K562 (cell line): ENCODE measurements around the gene CNNM4. TPM values are rescaled to one million over a fixed set of nuclear protein-coding genes. Genes with fewer than 3 reads are reported as not detected.

Experiments
- ATAC-seq: fragments of 200-7000 bp; cut with Tn5 transposase; 3 replicates; pipeline ENCODE4 v1.9.1; 2020; ENCODE audit warnings: moderate library complexity
- BruUV-seq: library from RNA; stranded (reverse); fragments of 400-500 nt; replicated peaks from 2 replicates; lab custom pipeline; 2021; lab: Mats Ljungman, UMichigan
- CTCF ChIA-PET: fragments of 300-600 bp; formaldehyde crosslinking; extraction: SDS; loops from one replicate; lab custom pipeline; 2021; ENCODE audit warnings: low intra/inter-chr PET ratio; lab: Yijun Ruan, JAX
- POLR2A ChIA-PET: fragments of 300-600, 350-650 bp; sonication (Branson Sonifier 250); formaldehyde crosslinking; extraction: SDS; loops from one replicate; lab custom pipeline; 2021; ENCODE audit warnings: antibody characterized with exemption, inconsistent platforms; lab: Yijun Ruan, JAX
- DNase-seq, 4 experiments: peaks; one replicate each; pipeline versions ENCODE4 v3.0.0 to v3.0.0-alpha.2; 2011 to 2018; ENCODE audit warnings: low spot score in 3 of 4, mixed read lengths in 3 of 4; ENCODE audit errors: extremely low read depth in 1 of 4
- FAIRE-seq: peaks from 2 replicates; lab custom pipeline; 2011; peaks lifted over from hg19 to GRCh38; lab: Jason Lieb, UNC
- H2AFZ ChIP-seq: 2 replicates; pipeline ENCODE4 v1.6.0; 2011; ENCODE audit warnings: low read depth, low read length, control low read depth, inconsistent platforms
- H3K27ac ChIP-seq: fragments of 200-600 bp; 3 replicates; pipeline ENCODE4 v1.8.0; 2011; ENCODE audit warnings: low read depth, mild to moderate bottlenecking, control low read depth, inconsistent platforms, low read length, moderate library complexity, mixed read lengths; ENCODE audit errors: extremely low read depth
- H3K27me3 ChIP-seq, 2 experiments: fragments of 300-600 bp in 1 of 2; 2 replicates in 1 of 2; 3 replicates in 1 of 2; pipeline versions ENCODE4 v1.6.0 to v1.8.0; 2011; ENCODE audit warnings: inconsistent platforms in 2 of 2, low read length in 2 of 2, mild to moderate bottlenecking in 1 of 2, mixed read lengths in 1 of 2, moderate library complexity in 1 of 2; ENCODE audit not compliant: control insufficient read depth in 2 of 2, insufficient read depth in 2 of 2
- H3K36me3 ChIP-seq: fragments of 300-600 bp; 3 replicates; pipeline ENCODE4 v1.8.0; 2011; ENCODE audit warnings: mild to moderate bottlenecking, low read length, inconsistent platforms; ENCODE audit not compliant: control insufficient read depth, insufficient read depth
- H3K4me1 ChIP-seq, 2 experiments: fragments of 200-600 bp in 1 of 2; replicated peaks in 1 of 2; 2 replicates in 1 of 2; 3 replicates in 1 of 2; pipeline versions ENCODE4 v1.5.1 to v1.8.0; 2011; ENCODE audit warnings: inconsistent platforms in 2 of 2, low read length in 2 of 2, mild to moderate bottlenecking in 1 of 2, mixed read lengths in 1 of 2, moderate library complexity in 1 of 2; ENCODE audit not compliant: control insufficient read depth in 2 of 2, insufficient read depth in 2 of 2
- H3K4me2 ChIP-seq: 2 replicates; pipeline ENCODE4 v1.6.1; 2011; ENCODE audit warnings: low read length, control low read depth, inconsistent platforms, mixed read lengths; ENCODE audit not compliant: insufficient read depth
- H3K4me3 ChIP-seq: fragments of 200-600 bp; sonication (generic), shearing (Covaris generic); 2 replicates; pipeline ENCODE4 v1.5.1; 2016; ENCODE audit warnings: control low read depth, inconsistent platforms
- H3K79me2 ChIP-seq: fragments of 200-600 bp; 3 replicates; pipeline ENCODE4 v1.8.0; 2011; ENCODE audit warnings: low read length, inconsistent platforms; ENCODE audit not compliant: control insufficient read depth, insufficient read depth
- H3K9ac ChIP-seq, 2 experiments: 2 replicates each; pipeline versions ENCODE4 v1.6.0 to v1.6.1; 2011; ENCODE audit warnings: low read depth in 2 of 2, low read length in 2 of 2, control low read depth in 1 of 2, inconsistent platforms in 1 of 2, mild to moderate bottlenecking in 1 of 2, mixed read lengths in 1 of 2; ENCODE audit not compliant: insufficient read depth in 1 of 2
- H3K9me1 ChIP-seq: one replicate; pipeline ENCODE4 v1.6.0; 2011; ENCODE audit warnings: inconsistent platforms, mild to moderate bottlenecking, low read length, moderate library complexity; ENCODE audit not compliant: control insufficient read depth, insufficient read depth
- H3K9me3 ChIP-seq: replicated peaks from 2 replicates; pipeline ENCODE4 v1.5.1; 2011; ENCODE audit warnings: low read depth, low read length, inconsistent platforms; ENCODE audit not compliant: control insufficient read depth, insufficient read depth
- H4K20me1 ChIP-seq: replicated peaks from 2 replicates; pipeline ENCODE4 v1.6.1; 2011; ENCODE audit warnings: low read length, inconsistent platforms, mixed read lengths; ENCODE audit not compliant: control insufficient read depth, insufficient read depth
- CEBPB ChIP-seq: fragments of 450-650 bp; IDR thresholded peaks from 2 replicates; pipeline ENCODE4 v1.6.1; 2016; ENCODE audit warnings: missing genetic modification characterization, missing compliant biosample characterization
- EP400 ChIP-seq: fragments of 450-650 bp; IDR thresholded peaks from 2 replicates; pipeline ENCODE4 v1.6.1; 2017; ENCODE audit warnings: antibody characterized with exemption, mild to moderate bottlenecking, moderate library complexity
- FUS ChIP-seq: fragments of 200-400 bp; formaldehyde crosslinking; optimal IDR thresholded peaks from 2 replicates; pipeline ENCODE3; 2017; ENCODE audit warnings: low read depth, low read length
- ILK ChIP-seq: fragments of 450-650 bp; IDR thresholded peaks from 2 replicates; pipeline ENCODE4 v1.6.1; 2016; ENCODE audit warnings: missing genetic modification characterization, low read depth, mild to moderate bottlenecking, missing compliant biosample characterization, moderate library complexity, borderline replicate concordance
- JUND ChIP-seq, 2 experiments: IDR thresholded peaks; 2 replicates in 1 of 2; 3 replicates in 1 of 2; pipeline ENCODE4 v1.6.1; 2011; ENCODE audit warnings: borderline replicate concordance in 2 of 2, low read depth in 2 of 2, low read length in 2 of 2, improper control_type of control experiment in 1 of 2, missing biosample characterization in 1 of 2, missing genetic modification characterization in 1 of 2, missing genetic modification reagents in 1 of 2
- MCM5 ChIP-seq: fragments of 450-650 bp; IDR thresholded peaks from 2 replicates; pipeline ENCODE4 v1.6.1; 2016; ENCODE audit warnings: low read depth
- NFYB ChIP-seq: IDR thresholded peaks from 2 replicates; pipeline ENCODE4 v1.6.1; 2011; ENCODE audit warnings: mild to moderate bottlenecking, moderate library complexity; ENCODE audit not compliant: insufficient read length; ENCODE audit errors: extremely low read depth
- PTRF ChIP-seq: fragments of 450-650 bp; IDR thresholded peaks from 2 replicates; pipeline ENCODE4 v1.6.1; 2016; ENCODE audit warnings: mild to moderate bottlenecking, missing genetic modification characterization, missing compliant biosample characterization
- SMAD3 ChIP-seq: fragments of 450-650 bp; formaldehyde crosslinking; conservative IDR thresholded peaks from 2 replicates; pipeline ENCODE4 v1.4.0; 2020; ENCODE audit warnings: mild to moderate bottlenecking
- ZNF197 ChIP-seq: fragments of 200-800 bp; sonication (Bioruptor generic); IDR thresholded peaks from 2 replicates; pipeline ENCODE4 v1.6.1; 2016; ENCODE audit warnings: low read depth, missing genetic modification characterization, missing compliant biosample characterization
- ZNF778 ChIP-seq: fragments of 450-650 bp; formaldehyde crosslinking; IDR thresholded peaks from 2 replicates; pipeline ENCODE4 v1.4.0; 2020; ENCODE audit warnings: mild to moderate bottlenecking, moderate library complexity
- ZNF79 ChIP-seq: fragments of 250-450 bp; sonication (Bioruptor Pico); IDR thresholded peaks from 2 replicates; pipeline ENCODE4 v1.4.0; 2020; ENCODE audit warnings: low read depth, mild to moderate bottlenecking, moderate library complexity
- WGBS: fragments of 100-300 bp; shearing (Covaris generic); methylation state at CpG from one replicate; pipeline ENCODE4 v1.1.6; 2016; ENCODE audit warnings: low coverage, mixed read lengths; ENCODE audit not compliant: insufficient coverage; ENCODE audit errors: missing lambda C conversion rate; 5-methylcytosine and 5-hydroxymethylcytosine counted together
- in situ Hi-C: fragments of 300-500 bp; cut with MboI; formaldehyde crosslinking; loops from 4 replicates; pipeline ENCODE4 v1.15.0; 2018; ENCODE audit warnings: inconsistent platforms, mixed read lengths
- intact Hi-C: fragments of 100-400 bp; cut with micrococcal nuclease; formaldehyde crosslinking; loops from 2 replicates; pipeline ENCODE4 v1.14.2; 2022
- polyA plus RNA-seq, 8 experiments: library from polyadenylated mRNA; depleted of rRNA in 4 of 8; stranded (reverse) in 5 of 8; unstranded in 3 of 8; fragments of >200 nt; fragmentation: Nextera tagmentation in 2 of 8; fragmentation: Illumina TruSeq in 1 of 8; extraction: Ambion mirVana in 2 of 8; extraction: Trizol in 1 of 8; gene quantifications; 2 replicates each; pipeline versions ENCODE4 v1.2.1 to v1.2.3, GENCODE V29; 2011 to 2014; ENCODE audit warnings: inconsistent platforms in 1 of 8, missing spikeins in 1 of 8
- total RNA-seq, 7 experiments: library from RNA; depleted of rRNA in 6 of 7; stranded (reverse); fragments of >200 nt in 6 of 7; fragmentation: Illumina TruSeq in 2 of 7; extraction: Trizol in 2 of 7; gene quantifications; 2 replicates each; pipeline versions ENCODE4 v1.2.1 to v1.2.3, GENCODE V29; 2011 to 2021; ENCODE audit warnings: low replicate concordance in 1 of 7
- TF ChIP-seq, protein P1 (sequence below): sonication (generic); formaldehyde crosslinking; IDR thresholded peaks from 2 replicates; pipeline ENCODE4 v1.5.0; 2020; ENCODE audit warnings: missing genetic modification reagents
- TF ChIP-seq, protein P2 (sequence below): fragments of 150-350 bp; conservative IDR thresholded peaks from 2 replicates; pipeline ENCODE4 v1.6.1; 2014; ENCODE audit warnings: low read length
- TF ChIP-seq, protein P3 (sequence below), 2 experiments: IDR thresholded peaks; 2 replicates each; pipeline ENCODE4 v1.6.1; 2011; ENCODE audit warnings: borderline replicate concordance in 1 of 2, control low read depth in 1 of 2, low read depth in 1 of 2, low read length in 1 of 2, mild to moderate bottlenecking in 1 of 2, mixed read lengths in 1 of 2, moderate library complexity in 1 of 2; ENCODE audit not compliant: insufficient read depth in 1 of 2, insufficient read length in 1 of 2, poor library complexity in 1 of 2, severe bottlenecking in 1 of 2; ENCODE audit errors: extremely low read depth in 1 of 2

The CNNM4 gene
- total and polyA plus RNA-seq, 9 of the 15 experiments (the other 6 are each of a cell fraction or from before 2014, with no cell fraction given), result 0.96 to 6.3 (median 2.8) TPM

DNA sequence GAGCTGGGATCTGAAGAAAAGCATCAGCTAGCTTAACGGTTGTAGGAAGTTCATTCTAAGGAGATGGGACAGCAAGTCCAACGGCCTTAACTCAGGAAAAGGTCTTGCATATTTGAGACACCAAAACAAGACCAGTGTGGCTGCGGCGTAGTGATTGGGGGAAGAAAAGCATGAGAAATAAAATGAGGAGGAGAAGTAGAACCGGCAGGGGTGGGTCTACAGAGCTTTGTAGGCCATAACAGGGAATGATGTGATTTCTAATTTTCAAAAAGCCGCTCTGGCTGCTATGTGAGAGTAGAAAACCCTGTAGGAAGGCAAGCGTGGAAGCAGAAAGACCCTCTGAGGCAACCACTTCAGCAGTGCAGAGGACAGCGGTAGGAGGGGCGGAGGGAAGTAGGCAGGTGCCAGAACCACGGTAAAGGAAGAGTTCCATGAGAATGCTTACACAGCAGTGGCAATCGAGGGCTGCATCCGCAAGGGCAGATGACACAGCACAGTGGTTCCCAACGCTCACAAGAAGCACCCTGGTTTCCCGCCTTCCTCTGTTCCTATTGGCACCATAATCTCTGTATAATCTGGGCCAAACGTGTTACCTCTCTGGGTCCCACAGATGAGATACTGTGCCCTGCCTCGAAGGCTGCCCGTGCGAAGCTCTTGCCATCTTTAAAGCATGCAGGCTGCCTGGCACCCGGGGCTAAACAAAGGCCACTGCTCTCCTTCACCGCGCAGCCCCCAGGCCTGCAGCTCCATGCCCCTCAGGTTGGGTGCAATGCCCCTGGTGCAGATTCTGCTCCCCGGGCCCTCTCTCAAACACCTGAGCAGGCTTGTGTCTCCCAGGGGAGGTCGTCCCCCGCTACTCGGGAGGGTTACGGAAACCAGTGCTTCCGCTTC, 96.3 kb downstream of the CNNM4 start:
- FAIRE-seq (peak; percentile 76), ATAC-seq (peak; percentile 7), DNase-seq (peak in 3 of 4 experiments; percentile 36 to 68 (median 53))
- Histone ChIP-seq H3K36me3 (peaks cover 49% of the 10 kb centered on the region), H3K27ac (peak overlapping the region; percentile 78), H4K20me1 (0 out of 2 replicates have a peak, but pooled peaks cover 3% of the 10 kb centered on the region), H2AFZ (peak overlapping the region; percentile 93), H3K9me1 (peaks cover 3% of the 10 kb centered on the region), H3K4me1 (peaks cover 24 to 51% of the 10 kb centered on the region in 2 experiments), H3K4me3 (peak overlapping the region; percentile 70), H3K4me2 (peak overlapping the region; percentile 97), H3K9ac (peak overlapping the region; percentile 82 to 95), H3K27me3 (no peaks in the 10 kb centered on the region), H3K9me3 (no peaks in the 10 kb centered on the region), H3K79me2 (peaks cover 36% of the 10 kb centered on the region)
- in situ Hi-C loops (loop anchor here (5.0 to 25.0 kb wide), 2 partner anchors 95 to 255 kb away; partner anchors contain the start of gene ANKRD36), intact Hi-C loops (loop anchor here (5.0 kb wide), 1 partner anchor 255 kb away; the partner anchor contains the start of gene ANKRD36)
- WGBS, result 7% methylated on average over 27 of the region's 27 CpGs
- BruUV-seq, result TSS peak; percentile 25
- ChIA-PET CTCF (interaction anchor here (2.2 to 3.8 kb wide), 3 partner anchors 94 to 255 kb away, joined by 16 to 41 read pairs (median 37); no protein-coding TSS in a partner anchor), POLR2A (interaction anchor here (0.5 to 6.8 kb wide), 16 partner anchors 10 to 106 kb away, joined by 3 to 67 read pairs (median 5); partner anchors contain the start of genes ANKRD23 and SEMA4C)
- no peak for TF ChIP-seq SMAD3 (CRISPR knock-in tag)
- TF ChIP-seq ZNF79 (CRISPR knock-in tag), result no peak
- TF ChIP-seq FUS, result no peak
- TF ChIP-seq NFYB, result no peak
- TF ChIP-seq ILK (tag), result no peak
- TF ChIP-seq MCM5, result no peak
- TF ChIP-seq JUND (IDR thresholded peaks at IDR 0.05; ENCODE audit: borderline replicate concordance, low read depth, low read length), result 0 out of 2 replicates have a peak, but pooled peaks have one; percentile 4
- no peak; the same call in 2 of the 3 replicates for TF ChIP-seq JUND (tag; IDR thresholded peaks at IDR 0.05; ENCODE audit: borderline replicate concordance, low read depth, low read length)
- TF ChIP-seq, protein P1, sequence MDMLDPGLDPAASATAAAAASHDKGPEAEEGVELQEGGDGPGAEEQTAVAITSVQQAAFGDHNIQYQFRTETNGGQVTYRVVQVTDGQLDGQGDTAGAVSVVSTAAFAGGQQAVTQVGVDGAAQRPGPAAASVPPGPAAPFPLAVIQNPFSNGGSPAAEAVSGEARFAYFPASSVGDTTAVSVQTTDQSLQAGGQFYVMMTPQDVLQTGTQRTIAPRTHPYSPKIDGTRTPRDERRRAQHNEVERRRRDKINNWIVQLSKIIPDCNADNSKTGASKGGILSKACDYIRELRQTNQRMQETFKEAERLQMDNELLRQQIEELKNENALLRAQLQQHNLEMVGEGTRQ (CRISPR knock-in tag), result no peak
- TF ChIP-seq ZNF778 (CRISPR knock-in tag), result no peak
- TF ChIP-seq, protein P2, sequence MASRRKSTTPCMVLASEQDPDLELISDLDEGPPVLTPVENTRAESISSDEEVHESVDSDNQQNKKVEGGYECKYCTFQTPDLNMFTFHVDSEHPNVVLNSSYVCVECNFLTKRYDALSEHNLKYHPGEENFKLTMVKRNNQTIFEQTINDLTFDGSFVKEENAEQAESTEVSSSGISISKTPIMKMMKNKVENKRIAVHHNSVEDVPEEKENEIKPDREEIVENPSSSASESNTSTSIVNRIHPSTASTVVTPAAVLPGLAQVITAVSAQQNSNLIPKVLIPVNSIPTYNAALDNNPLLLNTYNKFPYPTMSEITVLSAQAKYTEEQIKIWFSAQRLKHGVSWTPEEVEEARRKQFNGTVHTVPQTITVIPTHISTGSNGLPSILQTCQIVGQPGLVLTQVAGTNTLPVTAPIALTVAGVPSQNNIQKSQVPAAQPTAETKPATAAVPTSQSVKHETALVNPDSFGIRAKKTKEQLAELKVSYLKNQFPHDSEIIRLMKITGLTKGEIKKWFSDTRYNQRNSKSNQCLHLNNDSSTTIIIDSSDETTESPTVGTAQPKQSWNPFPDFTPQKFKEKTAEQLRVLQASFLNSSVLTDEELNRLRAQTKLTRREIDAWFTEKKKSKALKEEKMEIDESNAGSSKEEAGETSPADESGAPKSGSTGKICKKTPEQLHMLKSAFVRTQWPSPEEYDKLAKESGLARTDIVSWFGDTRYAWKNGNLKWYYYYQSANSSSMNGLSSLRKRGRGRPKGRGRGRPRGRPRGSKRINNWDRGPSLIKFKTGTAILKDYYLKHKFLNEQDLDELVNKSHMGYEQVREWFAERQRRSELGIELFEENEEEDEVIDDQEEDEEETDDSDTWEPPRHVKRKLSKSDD, result no peak
- TF ChIP-seq CEBPB (tag), result no peak
- no peak for TF ChIP-seq PTRF (tag)
- no peak for TF ChIP-seq EP400
- TF ChIP-seq, protein P3, sequence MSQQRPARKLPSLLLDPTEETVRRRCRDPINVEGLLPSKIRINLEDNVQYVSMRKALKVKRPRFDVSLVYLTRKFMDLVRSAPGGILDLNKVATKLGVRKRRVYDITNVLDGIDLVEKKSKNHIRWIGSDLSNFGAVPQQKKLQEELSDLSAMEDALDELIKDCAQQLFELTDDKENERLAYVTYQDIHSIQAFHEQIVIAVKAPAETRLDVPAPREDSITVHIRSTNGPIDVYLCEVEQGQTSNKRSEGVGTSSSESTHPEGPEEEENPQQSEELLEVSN (IDR thresholded peaks at IDR 0.05; ENCODE audit: borderline replicate concordance in 1 of 2, extremely low read depth in 1 of 2, insufficient read depth in 1 of 2, insufficient read length in 1 of 2, low read depth in 1 of 2, low read length in 1 of 2, poor library complexity in 1 of 2, severe bottlenecking in 1 of 2), result peak; percentile 91 to 92
- no peak for TF ChIP-seq ZNF197 (CRISPR knock-in tag)
